Thyroid gland (tissue), 4 donors: ENCODE measurements around the gene OR4C45. TPM values are rescaled to one million over a fixed set of nuclear protein-coding genes. Genes with fewer than 3 reads are reported as not detected.

Experiments used
- DNase-seq, 2 donors: peaks; one replicate each; pipeline ENCODE4 v3.0.0-alpha.2; 2019
- H3K27ac ChIP-seq, 3 donors: fragments of 200-600 bp; sonication (generic); 1 replicate in 2 of 3; 2 replicates in 1 of 3; pipeline ENCODE4 v1.5.1; 2016 to 2019; ENCODE audit warnings: mild to moderate bottlenecking in 1 of 3, moderate library complexity in 1 of 3
- H3K27me3 ChIP-seq: fragments of 200-600 bp; sonication (generic); one replicate; pipeline ENCODE4 v1.5.1; 2019
- H3K36me3 ChIP-seq, 2 donors: fragments of 200-600 bp; sonication (generic); one replicate each; pipeline ENCODE4 v1.5.1; 2016 to 2019
- H3K4me1 ChIP-seq, 2 donors: fragments of 200-600 bp; sonication (generic); one replicate each; pipeline ENCODE4 v1.5.1; 2017 to 2019
- H3K4me3 ChIP-seq, 3 donors: fragments of 200-600 bp; sonication (generic); replicated peaks in 1 of 3; 1 replicate in 2 of 3; 2 replicates in 1 of 3; pipeline ENCODE4 v1.5.1; 2016; ENCODE audit warnings: mild to moderate bottlenecking in 1 of 3
- H3K9me3 ChIP-seq: fragments of 200-600 bp; sonication (generic); one replicate; pipeline ENCODE4 v1.5.1; 2017
- POLR2A ChIP-seq, 2 donors: fragments of 450-650 bp; IDR thresholded peaks; one replicate each; pipeline ENCODE4 v1.6.1; 2017; ENCODE audit warnings: antibody characterized with exemption in 2 of 2, mild to moderate bottlenecking in 2 of 2, moderate library complexity in 1 of 2
- intact Hi-C: fragments of 100-400 bp; cut with DNase I; formaldehyde crosslinking; loops from one replicate; pipeline ENCODE4 v1.15.1; 2023
- total RNA-seq, 4 donors: library from RNA; depleted of rRNA; stranded (reverse); fragments of >200 nt; gene quantifications; one replicate each; pipeline ENCODE4 v1.2.3, GENCODE V29; 2016
- TF ChIP-seq, protein P1 (sequence below), 6 experiments: fragments of 200-600 bp in 3 of 6; fragments of 450-650 bp in 3 of 6; sonication (generic) in 3 of 6; IDR thresholded peaks; one replicate each; pipeline ENCODE4 v1.5.1; 2016 to 2019; ENCODE audit warnings: antibody characterized with exemption in 6 of 6, mild to moderate bottlenecking in 2 of 6, inconsistent platforms in 1 of 6, moderate library complexity in 1 of 6

Gene OR4C45
- total RNA-seq, 4 donors from 2014 or later: not detected

DNA sequence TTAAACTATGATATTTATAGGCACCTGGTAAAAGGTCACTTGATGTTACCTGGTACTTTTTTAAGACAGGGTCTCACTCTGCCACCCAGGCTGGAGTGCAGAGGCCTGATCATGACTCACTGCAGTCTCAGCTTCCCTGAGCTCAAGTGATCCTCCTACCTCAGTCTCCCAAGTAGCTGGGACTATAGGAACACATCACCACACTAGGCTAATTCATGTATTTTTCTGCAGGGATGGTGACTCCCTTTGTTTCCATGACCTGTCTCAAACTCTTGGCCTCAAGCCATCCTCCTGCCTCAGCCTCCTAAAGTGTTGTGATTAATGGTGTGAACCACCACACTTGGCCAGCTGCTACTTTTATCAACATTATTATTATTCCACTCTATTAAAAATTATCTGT is 47.6 kb downstream of the OR4C45 start:
- Histone ChIP-seq H3K9me3 (no peaks in the 10 kb centered on the region), H3K4me3 (no peak overlapping the region), H3K27me3 (no peaks in the 10 kb centered on the region), H3K4me1 (no peaks in the 10 kb centered on the region), H3K36me3 (no peaks in the 10 kb centered on the region), H3K27ac (no peak overlapping the region)
- intact Hi-C loops: no loop called here
- no peak for TF ChIP-seq POLR2A (IDR thresholded peaks at IDR 0.05)
- TF ChIP-seq, protein P1, sequence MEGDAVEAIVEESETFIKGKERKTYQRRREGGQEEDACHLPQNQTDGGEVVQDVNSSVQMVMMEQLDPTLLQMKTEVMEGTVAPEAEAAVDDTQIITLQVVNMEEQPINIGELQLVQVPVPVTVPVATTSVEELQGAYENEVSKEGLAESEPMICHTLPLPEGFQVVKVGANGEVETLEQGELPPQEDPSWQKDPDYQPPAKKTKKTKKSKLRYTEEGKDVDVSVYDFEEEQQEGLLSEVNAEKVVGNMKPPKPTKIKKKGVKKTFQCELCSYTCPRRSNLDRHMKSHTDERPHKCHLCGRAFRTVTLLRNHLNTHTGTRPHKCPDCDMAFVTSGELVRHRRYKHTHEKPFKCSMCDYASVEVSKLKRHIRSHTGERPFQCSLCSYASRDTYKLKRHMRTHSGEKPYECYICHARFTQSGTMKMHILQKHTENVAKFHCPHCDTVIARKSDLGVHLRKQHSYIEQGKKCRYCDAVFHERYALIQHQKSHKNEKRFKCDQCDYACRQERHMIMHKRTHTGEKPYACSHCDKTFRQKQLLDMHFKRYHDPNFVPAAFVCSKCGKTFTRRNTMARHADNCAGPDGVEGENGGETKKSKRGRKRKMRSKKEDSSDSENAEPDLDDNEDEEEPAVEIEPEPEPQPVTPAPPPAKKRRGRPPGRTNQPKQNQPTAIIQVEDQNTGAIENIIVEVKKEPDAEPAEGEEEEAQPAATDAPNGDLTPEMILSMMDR (IDR thresholded peaks at IDR 0.05): no peak
- no peak for DNase-seq

Other genes starting within 250 kb of the OR4C45 start
- gene OR4C13, start 80.5 kb upstream of the OR4C45 start, total RNA-seq: not detected
- gene OR4C12, start 50.3 kb upstream of the OR4C45 start, total RNA-seq: not detected